ENCODE data around the gene INHBE.

Gene INHBE

GRCh38 chr12:57430112-57430930, 24.8 kb upstream of the INHBE start:
- peak; percentile 27 for TF ChIP-seq CTCF (IDR thresholded peaks at IDR 0.05; ENCODE audit: insufficient read depth, low read length, poor library complexity, severe bottlenecking)
- 0 out of 2 replicates have a peak, but pooled peaks cover 1% of the 10 kb centered on the region for H3K36me3 ChIP-seq (ENCODE audit: control insufficient read depth, insufficient read depth, low read length)
- no peaks in the 10 kb centered on the region for H3K27me3 ChIP-seq (replicated peaks; ENCODE audit: control insufficient read depth, insufficient read depth, low read length)
- DNase-seq (ENCODE audit: extremely low read depth, insufficient read length): no peak
- peak overlapping the region; percentile 81 for H3K4me3 ChIP-seq (replicated peaks; ENCODE audit: low read depth, low read length)

GRCh38 chr12:57430931-57431566, 24.1 kb upstream of the INHBE start, which contains the start of gene R3HDM2:
TSS of gene R3HDM2 (minus strand) at chr12:57431043. CDS start at chr12:57310428, 120,615 bp downstream.
- TF ChIP-seq CTCF (IDR thresholded peaks at IDR 0.05; ENCODE audit: insufficient read depth, low read length, poor library complexity, severe bottlenecking): no peak
- Histone ChIP-seq H3K27me3 (replicated peaks; ENCODE audit: control insufficient read depth, insufficient read depth, low read length) (no peaks in the 10 kb centered on the region), H3K4me3 (replicated peaks; ENCODE audit: low read depth, low read length) (peak within 1 kb of the TSS; percentile 81), H3K36me3 (ENCODE audit: control insufficient read depth, insufficient read depth, low read length) (no peaks in the 10 kb centered on the region)
- DNase-seq (ENCODE audit: extremely low read depth, insufficient read length): peak; percentile 97

- TF ChIP-seq CTCF (IDR thresholded peaks at IDR 0.05; ENCODE audit: insufficient read depth, low read length, poor library complexity, severe bottlenecking): no peak
- Histone ChIP-seq H3K27me3 (replicated peaks; ENCODE audit: control insufficient read depth, insufficient read depth, low read length) (no peaks in the 10 kb centered on the region), H3K36me3 (ENCODE audit: control insufficient read depth, insufficient read depth, low read length) (no peaks in the 10 kb centered on the region), H3K4me3 (replicated peaks; ENCODE audit: low read depth, low read length) (peak overlapping the region; percentile 81)
- DNase-seq (ENCODE audit: extremely low read depth, insufficient read length): no peak
These were observed 23.4 kb upstream of the INHBE start for GRCh38 chr12:57431654-57432188.

- Histone ChIP-seq H3K36me3 (ENCODE audit: control insufficient read depth, insufficient read depth, low read length) (no peaks in the 10 kb centered on the region), H3K27me3 (replicated peaks; ENCODE audit: control insufficient read depth, insufficient read depth, low read length) (no peaks in the 10 kb centered on the region), H3K4me3 (replicated peaks; ENCODE audit: low read depth, low read length) (no peak overlapping the region)
- no peak for DNase-seq (ENCODE audit: extremely low read depth, insufficient read length)
- no peak for TF ChIP-seq CTCF (IDR thresholded peaks at IDR 0.05; ENCODE audit: insufficient read depth, low read length, poor library complexity, severe bottlenecking)
These were observed 21.7 kb upstream of the INHBE start for GRCh38 chr12:57433370-57433769.

GRCh38 chr12:57434517-57435223, 20.4 kb upstream of the INHBE start, which contains the start of gene INHBC:
TSS of gene INHBC (plus strand) at chr12:57434784. CDS start at chr12:57434887, 103 bp downstream.
- H3K27me3 ChIP-seq (replicated peaks; ENCODE audit: control insufficient read depth, insufficient read depth, low read length): no peaks in the 10 kb centered on the region
- TF ChIP-seq CTCF (IDR thresholded peaks at IDR 0.05; ENCODE audit: insufficient read depth, low read length, poor library complexity, severe bottlenecking): no peak
- no peak for DNase-seq (ENCODE audit: extremely low read depth, insufficient read length)
- no peaks in the 10 kb centered on the region for H3K36me3 ChIP-seq (ENCODE audit: control insufficient read depth, insufficient read depth, low read length)
- H3K4me3 ChIP-seq (replicated peaks; ENCODE audit: low read depth, low read length): no peak within 1 kb of the TSS

Data from GM06990 (cell line).